Neural crest cell (in vitro differentiated cells): Measurements from ENCODE around the gene DLG5. TPM values are rescaled to one million over a fixed set of nuclear protein-coding genes. Genes with fewer than 3 reads are reported as not detected.

Experiments
- DNase-seq: peaks from one replicate; pipeline ENCODE4 v3.0.0; 2021; ENCODE audit warnings: low read depth, mixed read lengths, low spot score
- H3K27ac Mint-ChIP-seq: one replicate; pipeline ENCODE4 v1.8.0; 2021; ENCODE audit warnings: mild to moderate bottlenecking, mixed read lengths; ENCODE audit not compliant: unreplicated experiment
- H3K27me3 Mint-ChIP-seq: 2 replicates; pipeline ENCODE4 v1.8.0; 2021; ENCODE audit warnings: low read depth, mild to moderate bottlenecking, mixed read lengths
- H3K36me3 Mint-ChIP-seq: 2 replicates; pipeline ENCODE4 v1.8.0; 2021; ENCODE audit warnings: low read depth, mild to moderate bottlenecking, mixed read lengths
- H3K4me1 Mint-ChIP-seq: 2 replicates; pipeline ENCODE4 v1.8.0; 2021; ENCODE audit warnings: mixed read lengths
- H3K4me3 Mint-ChIP-seq: one replicate; pipeline ENCODE4 v1.8.0; 2021; ENCODE audit warnings: mild to moderate bottlenecking, mixed read lengths
- H3K9me3 Mint-ChIP-seq: 2 replicates; pipeline ENCODE4 v1.8.0; 2021; ENCODE audit warnings: mixed read lengths
- total RNA-seq: library from RNA; stranded (reverse); gene quantifications from 2 replicates; pipeline ENCODE4 v1.2.1, GENCODE V29; 2021
- TF ChIP-seq, protein P1 (sequence below): fragments of 200-600 bp; sonication (generic); conservative IDR thresholded peaks from 2 replicates; pipeline ENCODE4 v1.5.0; 2021; ENCODE audit warnings: antibody characterized with exemption, mild to moderate bottlenecking

The DLG5 gene
- total RNA-seq, 1 donor from 2014 or later, result 87.3 TPM

- H3K4me1 Mint-ChIP-seq, result peaks cover 64% of the 10 kb centered on the region
- H3K9me3 Mint-ChIP-seq, result no peaks in the 10 kb centered on the region
- TF ChIP-seq, protein P1, sequence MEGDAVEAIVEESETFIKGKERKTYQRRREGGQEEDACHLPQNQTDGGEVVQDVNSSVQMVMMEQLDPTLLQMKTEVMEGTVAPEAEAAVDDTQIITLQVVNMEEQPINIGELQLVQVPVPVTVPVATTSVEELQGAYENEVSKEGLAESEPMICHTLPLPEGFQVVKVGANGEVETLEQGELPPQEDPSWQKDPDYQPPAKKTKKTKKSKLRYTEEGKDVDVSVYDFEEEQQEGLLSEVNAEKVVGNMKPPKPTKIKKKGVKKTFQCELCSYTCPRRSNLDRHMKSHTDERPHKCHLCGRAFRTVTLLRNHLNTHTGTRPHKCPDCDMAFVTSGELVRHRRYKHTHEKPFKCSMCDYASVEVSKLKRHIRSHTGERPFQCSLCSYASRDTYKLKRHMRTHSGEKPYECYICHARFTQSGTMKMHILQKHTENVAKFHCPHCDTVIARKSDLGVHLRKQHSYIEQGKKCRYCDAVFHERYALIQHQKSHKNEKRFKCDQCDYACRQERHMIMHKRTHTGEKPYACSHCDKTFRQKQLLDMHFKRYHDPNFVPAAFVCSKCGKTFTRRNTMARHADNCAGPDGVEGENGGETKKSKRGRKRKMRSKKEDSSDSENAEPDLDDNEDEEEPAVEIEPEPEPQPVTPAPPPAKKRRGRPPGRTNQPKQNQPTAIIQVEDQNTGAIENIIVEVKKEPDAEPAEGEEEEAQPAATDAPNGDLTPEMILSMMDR, result no peak
- no peaks in the 10 kb centered on the region for H3K27me3 Mint-ChIP-seq
- H3K27ac Mint-ChIP-seq, result no peak overlapping the region
- no peak for DNase-seq
- peaks cover 3% of the 10 kb centered on the region for H3K36me3 Mint-ChIP-seq
- H3K4me3 Mint-ChIP-seq, result no peak overlapping the region
Observed at GRCh38 chr10:77875730-77876129, 50.8 kb downstream of the DLG5 start.

GRCh38 chr10:77874872-77875271 lies 51.7 kb downstream of the DLG5 start:
- Mint-ChIP-seq H3K36me3 (peaks cover 3% of the 10 kb centered on the region), H3K27ac (no peak overlapping the region), H3K27me3 (no peaks in the 10 kb centered on the region), H3K9me3 (no peaks in the 10 kb centered on the region), H3K4me1 (peaks cover 64% of the 10 kb centered on the region), H3K4me3 (no peak overlapping the region)
- DNase-seq, result no peak
- TF ChIP-seq, protein P1, result no peak

DNA sequence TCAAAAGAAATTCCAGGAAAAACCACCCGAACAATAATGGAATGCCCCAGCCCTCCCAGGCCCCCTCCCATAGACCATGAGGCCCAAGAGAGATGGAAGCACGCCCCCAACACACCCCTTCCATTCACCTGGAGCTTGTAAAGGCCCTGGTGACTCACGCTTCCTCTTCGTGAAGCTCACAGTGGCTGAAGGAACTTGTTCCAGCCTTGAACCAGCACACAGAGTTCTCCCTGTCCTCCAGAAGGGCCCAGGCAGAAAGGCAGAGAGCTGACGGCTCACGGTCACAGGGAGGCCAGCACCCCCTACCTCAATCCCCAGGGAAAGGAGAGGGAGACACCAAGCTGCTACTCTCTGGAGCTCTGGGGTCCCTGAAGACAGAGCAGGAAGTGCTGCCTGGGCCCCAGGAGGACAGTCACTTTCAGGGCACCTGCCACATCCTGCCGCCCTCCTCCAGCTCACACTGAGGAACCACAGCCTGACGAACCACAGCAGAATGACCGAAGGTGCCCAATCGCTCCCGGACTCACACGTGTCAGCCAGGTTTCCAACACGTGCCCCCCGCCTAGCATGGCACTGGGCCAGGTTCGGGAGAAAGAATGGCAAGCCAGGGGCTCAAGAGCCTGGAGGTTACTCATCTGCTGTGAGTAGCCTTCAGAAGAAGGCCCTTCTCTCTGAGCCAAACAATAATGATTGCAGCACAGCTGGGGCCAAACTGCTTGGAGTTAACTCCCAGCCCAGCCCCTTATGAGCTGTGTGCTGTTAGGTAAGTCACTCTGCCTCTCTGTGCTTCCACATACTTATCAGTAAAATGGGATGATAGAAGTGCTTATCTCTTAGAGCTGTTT lies 52.8 kb downstream of the DLG5 start:
- Mint-ChIP-seq H3K36me3 (peaks cover 3% of the 10 kb centered on the region), H3K9me3 (no peaks in the 10 kb centered on the region), H3K27me3 (no peaks in the 10 kb centered on the region), H3K27ac (peak overlapping the region; percentile 19), H3K4me3 (no peak overlapping the region), H3K4me1 (peaks cover 55% of the 10 kb centered on the region)
- DNase-seq, result no peak
- TF ChIP-seq, protein P1, result no peak

DNA sequence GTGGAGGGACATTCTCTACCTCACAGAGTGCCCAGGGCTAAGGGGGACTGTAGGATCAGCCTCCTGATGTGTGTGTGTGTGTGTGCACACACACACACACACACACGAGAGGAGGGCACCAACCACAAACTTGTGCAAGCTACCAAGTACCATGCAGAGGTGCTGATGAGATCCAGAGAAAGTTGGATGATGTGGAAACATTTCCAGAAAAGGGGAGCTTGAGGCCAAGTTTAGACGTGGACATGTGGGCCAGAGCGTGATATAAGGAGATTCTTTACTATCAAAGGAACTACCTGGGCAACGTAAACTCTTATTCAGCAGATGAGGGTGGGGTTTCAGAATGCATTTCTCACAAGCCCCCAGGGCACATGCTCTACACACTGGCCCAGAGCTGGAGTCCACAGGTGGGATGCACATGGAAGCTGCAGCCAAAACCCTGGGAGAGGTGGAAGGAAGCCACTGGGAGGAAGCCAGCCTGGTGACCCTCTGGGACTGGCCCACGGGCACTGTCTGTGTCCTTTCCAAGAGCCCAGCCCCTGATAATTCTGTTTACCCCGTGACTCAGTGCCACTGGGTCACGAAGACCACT lies 53.5 kb downstream of the DLG5 start:
- peaks cover 3% of the 10 kb centered on the region for H3K36me3 Mint-ChIP-seq
- H3K27ac Mint-ChIP-seq, result no peak overlapping the region
- no peaks in the 10 kb centered on the region for H3K9me3 Mint-ChIP-seq
- TF ChIP-seq, protein P1, result no peak
- H3K27me3 Mint-ChIP-seq, result no peaks in the 10 kb centered on the region
- no peak overlapping the region for H3K4me3 Mint-ChIP-seq
- DNase-seq, result no peak
- H3K4me1 Mint-ChIP-seq, result peaks cover 50% of the 10 kb centered on the region

- DNase-seq, result no peak
- Mint-ChIP-seq H3K27me3 (no peaks in the 10 kb centered on the region), H3K4me3 (no peak overlapping the region), H3K36me3 (peaks cover 3% of the 10 kb centered on the region), H3K9me3 (no peaks in the 10 kb centered on the region), H3K27ac (no peak overlapping the region), H3K4me1 (peaks cover 49% of the 10 kb centered on the region)
- TF ChIP-seq, protein P1, result no peak
Observed at GRCh38 chr10:77872151-77872946, 54.2 kb downstream of the DLG5 start.
